GM21528 (cell line): ENCODE measurements around the gene RUNX3.

Experiments
- ATAC-seq: cut with Tn5 transposase; IDR thresholded peaks from one replicate; pipeline ENCODE4 v1.9.1; 2021; ENCODE audit warnings: mild to moderate bottlenecking, moderate library complexity; ENCODE audit not compliant: unreplicated experiment, low FRiP score

Gene RUNX3

DNA sequence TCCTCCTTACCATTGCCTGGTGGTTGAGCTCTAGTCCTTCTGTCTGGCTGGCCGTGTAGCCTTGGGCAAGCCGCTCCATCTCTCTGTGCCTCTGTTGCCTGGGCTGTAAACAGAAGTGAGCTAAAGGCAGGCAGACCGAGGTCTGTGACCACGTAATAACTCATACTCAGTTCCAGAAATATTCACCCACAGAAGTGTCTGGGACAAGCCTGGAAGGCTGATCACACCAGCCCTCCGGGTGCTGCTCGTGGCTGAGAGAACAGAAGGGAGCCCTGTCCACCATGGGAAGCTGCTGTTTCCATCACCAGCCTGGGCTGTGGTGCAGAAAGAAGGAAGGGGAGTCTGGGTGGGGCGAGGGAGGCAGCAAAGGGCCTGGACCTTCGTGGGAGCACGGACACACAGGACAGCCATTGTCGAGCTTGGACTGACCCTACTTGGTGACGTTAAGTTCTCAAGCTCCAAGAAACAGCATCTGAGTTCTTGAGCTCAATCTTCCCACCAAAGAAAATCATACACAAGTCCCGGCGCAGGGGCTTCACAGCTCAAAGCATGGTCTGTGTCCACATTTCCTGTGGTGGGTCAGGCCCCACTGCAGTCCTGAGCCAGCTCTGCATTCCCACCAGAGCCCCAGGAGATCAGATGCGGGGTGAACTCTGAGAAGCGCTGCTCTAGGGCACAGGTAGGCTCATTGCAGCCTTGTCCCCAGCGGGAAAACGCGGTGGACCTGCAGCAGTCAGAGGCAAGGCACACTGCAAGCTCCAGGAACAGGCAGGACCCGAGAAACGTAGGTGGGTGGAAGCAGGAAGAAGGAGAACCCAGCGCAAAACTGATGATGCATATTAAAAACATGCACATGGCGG, 61.8 kb downstream of the RUNX3 start:
- ATAC-seq: no peak

DNA sequence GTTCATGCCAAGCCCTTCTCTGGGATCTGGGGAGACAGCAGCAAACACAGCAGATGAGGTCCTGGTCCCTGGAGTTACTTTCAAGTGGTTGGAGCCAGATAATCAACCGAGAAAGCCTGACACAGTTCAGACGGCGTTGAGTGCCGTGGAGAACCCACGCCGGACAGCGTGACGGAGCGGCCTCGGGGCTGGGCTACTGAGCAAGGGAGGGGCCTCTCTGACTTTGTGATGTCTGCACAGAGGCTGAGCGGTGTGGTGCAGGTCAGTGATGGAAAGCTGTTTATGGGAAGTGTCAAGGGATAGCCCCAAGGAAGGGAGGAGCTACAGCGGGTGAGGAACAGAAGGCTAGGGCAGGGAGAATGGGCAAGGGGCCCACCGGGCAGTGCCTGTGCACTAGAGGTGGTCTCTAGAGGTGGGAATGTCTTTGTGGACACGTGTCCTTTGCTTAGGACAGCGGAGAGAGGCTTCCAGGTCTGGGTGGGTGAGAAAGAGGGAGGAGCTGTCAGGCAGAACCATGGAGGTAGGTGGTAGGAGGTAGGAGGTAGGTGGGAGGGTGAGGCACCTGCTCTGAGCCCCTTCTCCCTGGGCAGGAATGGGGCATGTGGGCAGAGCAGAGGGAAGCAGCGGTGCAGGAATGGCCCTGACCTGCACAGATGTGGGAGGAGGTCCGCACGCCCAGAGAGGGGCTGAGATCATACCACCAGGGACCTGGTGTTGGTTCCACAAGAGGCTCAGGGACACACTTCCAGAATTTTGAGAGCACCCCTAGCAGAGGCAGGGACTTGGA, 62.8 kb downstream of the RUNX3 start:
- no peak for ATAC-seq

DNA sequence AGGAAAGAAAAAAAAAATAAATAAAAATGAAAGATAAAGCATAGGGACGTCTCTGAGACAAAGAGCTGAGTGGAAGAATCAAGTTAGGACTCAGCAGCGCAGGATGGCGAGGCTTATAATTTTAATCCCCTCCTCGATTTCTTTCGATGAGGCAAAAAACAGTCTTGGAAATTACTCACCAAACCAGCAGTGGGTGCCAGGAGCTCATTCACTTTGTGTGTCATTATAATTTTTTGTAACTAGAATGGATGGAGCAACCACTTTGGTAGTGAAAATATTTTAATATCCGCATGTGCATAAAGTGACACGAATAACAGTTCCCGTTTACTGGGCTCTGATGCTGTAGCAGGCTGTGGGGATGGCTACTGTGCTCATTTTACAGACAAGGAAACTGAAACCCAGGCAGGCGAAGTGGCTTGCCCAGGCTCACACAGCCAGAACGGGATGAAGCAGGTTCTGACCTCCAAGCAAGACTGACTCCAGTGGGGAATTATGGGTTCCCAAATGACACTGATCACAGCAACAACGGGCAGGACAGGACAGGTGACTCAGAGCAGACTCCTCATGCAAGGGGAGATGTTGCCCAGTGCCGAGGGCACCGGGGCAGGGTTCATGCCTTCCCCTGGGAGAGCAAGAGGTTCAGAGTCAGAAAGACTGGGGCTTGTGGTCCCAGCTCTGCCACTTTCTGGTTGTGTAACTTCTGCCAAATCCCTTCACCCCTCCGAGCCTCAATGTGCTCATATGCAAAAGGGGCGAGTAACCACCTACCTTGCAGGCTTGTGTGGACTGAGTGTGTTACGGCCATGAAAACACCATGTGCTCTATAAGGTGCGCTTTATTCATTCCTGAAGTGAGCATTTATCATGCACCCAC, 63.6 kb downstream of the RUNX3 start:
- ATAC-seq: no peak

DNA sequence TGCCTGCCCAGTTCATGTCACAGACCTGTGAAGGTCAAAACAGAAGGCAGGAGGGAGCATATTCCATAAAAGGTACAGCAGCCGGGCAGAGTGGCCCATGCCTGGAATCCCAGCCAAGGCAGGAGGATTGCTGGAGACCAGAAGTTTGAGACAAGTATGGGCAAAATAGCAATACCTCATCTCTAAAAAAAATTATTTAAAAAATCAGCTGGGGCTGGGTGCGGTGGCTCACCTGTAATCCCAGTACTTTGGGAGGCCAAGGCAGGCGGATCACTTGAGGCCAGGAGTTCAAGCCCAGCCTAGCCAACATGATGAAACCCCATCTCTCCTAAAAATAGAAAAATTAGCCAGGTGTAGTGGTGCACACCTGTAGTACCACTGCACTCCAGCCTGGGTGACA, 64.5 kb downstream of the RUNX3 start:
- ATAC-seq: no peak

DNA sequence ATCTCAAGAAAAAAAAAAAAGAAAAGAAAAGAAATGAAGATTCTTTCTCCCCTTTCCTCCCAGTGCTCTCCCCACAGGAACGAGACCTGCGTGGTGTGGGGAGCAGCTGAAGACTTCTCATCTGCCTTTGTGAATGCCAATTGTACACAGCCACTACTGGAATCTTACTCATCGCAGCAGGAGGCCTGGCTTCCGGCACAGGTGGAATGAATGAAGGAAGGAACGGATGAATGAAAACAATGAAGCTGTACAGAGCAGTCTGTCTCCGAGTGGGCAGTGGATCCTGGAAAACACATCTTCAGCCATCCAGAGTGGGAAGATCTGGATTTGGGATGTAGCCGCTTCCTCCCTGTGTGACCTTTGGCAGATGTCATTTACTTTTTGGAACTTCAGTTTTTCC, 64.9 kb downstream of the RUNX3 start:
- no peak for ATAC-seq

DNA sequence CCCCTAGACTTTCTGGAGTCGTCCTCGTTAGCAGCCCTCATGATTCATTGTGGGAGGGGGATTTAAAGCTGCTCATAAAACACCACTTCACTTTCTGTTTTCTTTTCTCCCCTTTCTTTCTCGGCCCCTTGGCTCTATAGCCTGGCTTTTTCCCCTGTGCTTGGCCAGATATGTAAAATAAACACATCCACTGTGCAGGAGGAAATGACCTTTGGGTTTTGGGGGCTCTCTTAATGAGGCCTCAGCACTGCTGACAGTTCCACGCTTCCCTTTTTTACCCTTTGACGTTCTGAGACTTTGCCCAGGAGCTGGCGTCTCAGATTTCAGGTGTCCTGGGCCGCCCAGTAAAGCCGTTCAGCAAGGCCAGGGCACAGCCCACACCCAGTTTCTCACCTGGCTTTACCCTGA, 65.7 kb downstream of the RUNX3 start:
- no peak for ATAC-seq

DNA sequence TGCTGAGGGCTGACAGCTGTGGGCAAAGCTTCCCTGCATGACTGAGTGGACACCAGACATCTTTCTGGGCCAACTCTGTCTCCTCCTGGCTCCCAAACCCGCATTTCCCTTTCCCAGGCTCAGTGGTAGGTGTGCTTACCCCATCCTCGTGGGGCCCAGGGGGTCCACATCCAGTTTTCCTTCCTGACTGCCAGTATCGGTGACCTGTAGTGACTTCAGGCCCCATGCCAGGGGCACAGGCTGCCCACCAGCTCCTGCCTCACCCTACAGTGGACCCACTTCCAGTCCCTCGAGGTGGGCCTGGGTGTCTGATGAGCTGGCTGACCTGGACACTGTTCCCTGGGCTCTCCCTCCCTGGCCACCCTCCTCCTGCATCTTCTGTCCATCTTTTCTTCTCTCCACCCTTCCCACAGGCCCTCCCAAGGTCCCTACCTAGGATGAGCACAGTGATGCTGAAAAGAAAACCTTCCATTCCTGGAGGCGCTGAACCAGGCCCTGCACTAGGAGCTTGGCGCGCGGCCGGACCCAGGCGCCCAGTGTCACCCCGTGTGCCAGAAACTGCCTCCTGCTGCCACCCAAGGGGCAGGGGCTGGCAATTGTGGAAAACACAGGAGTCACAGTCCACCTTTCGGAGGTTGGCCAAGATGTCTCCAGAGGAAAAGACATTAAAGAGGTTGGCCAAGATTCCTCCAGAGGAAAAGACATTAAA, 67.1 kb downstream of the RUNX3 start:
- ATAC-seq: no peak

DNA sequence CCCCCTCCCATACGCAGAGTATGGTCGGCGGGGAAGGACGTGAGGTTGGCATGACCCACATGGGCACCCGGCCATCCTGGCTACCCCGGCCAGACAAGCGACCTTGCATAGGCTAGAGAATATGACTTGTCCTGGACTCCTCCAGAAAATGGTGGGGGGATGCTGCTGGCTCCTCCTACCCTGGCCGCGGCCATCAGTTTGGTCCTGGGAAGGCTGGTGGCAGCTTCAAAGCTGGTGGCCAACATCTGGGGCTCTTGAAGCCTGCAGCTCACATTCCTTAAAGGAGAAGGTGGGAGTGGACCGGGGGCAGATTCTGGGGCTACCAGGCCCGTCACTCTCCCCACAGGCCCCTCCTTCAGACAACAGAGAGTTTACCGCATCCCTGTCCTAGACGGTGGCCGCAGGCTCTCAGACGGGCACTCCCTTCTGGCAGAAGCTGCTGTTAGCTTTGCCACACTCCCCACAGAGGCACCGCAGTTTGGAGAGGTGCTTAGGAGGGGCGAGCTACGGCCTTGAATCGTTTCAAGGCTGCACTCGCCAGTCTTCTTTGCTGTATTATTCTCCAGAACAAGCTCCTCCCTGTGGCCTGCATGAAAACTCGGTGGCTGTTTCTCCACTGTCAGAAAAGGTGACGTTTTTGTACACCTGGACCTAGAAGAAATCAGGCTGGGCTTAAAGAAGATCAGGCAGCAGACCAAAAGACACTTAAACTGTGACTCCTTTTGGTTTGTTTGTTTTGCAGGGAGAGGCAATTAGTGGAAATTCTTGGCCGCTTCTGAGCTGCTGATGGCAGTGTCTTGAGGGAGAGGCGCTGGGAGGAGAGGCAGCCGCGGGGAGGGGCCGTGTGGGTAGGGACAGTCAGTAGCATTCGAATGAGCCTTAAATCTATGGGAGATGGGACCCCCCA, 68.0 kb downstream of the RUNX3 start:
- no peak for ATAC-seq

DNA sequence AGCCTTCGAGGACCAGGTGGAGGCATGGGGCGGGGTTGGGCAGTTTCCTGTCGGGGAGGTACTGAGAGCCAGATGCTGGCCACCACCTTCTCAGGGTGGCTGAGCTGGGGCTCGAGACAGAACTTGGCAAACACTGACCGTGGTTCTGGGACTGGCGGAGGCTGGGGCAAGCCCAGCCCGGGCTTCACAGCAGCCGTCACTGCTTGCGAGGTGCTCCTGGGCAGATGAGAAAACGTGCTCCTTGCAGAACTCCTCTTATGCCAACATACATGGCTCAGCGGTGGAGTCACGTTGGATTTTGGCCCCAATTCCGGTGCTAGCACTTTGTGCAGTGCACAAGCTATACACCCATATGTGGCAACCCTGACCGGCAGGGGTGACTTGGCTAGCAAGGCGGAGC, 69.2 kb downstream of the RUNX3 start:
- no peak for ATAC-seq

DNA sequence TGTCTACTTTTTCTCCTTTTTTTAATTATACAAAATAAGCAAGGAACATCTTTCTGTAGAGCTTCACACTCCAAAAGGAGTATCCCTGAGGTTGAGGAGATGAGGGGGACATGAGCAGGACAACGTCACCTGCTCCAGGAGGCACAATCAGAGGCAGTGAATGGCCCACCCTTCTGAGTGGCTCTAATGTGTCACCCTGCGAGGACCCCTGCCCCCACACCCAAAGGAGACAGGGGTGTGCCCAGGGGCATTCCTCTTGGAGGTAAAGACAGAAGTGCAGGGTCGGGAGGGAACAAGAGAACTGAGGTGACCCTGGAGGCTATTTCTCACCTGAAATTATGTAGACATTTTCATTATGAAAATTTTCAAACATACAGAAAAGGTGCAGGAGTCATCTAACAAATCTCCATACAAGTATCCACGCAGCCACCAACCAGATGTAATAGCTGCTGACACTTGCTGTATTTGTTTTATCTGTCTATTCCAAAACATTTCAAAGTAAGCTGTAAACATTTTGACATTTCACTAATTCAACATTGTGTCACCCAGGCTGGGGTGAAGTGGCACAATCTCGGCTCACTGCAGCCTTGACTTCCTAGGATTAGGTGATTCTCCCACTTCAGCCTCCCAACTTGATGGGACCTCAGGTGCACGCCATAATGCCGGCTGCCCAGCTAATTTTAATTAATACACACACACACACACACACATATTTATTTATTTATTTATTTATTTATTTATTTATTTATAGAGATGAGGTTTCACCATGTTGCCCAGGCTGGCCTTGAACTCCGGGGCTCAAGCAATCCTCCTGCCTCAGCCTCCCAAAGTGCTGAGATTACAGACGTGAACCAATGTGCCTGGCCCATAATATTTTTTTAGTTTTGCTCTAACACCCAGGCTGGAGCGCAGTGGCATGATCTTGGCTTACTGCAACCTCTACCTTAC, 70.7 kb downstream of the RUNX3 start:
- ATAC-seq: no peak

DNA sequence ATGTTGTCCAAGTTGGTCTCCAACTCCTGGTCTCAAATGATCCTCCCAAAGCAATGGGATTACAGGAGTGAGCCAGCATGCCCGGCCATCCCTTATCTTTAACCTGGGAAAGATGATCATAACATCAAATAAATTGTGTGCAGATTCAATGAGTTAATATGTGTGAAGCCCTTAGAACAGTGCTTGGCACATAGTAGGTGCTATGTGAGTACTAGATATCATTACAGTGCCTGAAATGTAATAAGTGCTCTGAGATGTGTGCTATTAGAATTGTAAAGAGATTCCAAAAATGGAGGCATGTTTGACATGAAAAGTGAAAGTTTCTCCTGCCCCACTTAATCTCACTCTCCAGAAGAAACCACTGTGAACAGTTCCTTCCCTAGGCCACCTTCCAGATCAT, 71.8 kb downstream of the RUNX3 start:
- ATAC-seq: no peak

DNA sequence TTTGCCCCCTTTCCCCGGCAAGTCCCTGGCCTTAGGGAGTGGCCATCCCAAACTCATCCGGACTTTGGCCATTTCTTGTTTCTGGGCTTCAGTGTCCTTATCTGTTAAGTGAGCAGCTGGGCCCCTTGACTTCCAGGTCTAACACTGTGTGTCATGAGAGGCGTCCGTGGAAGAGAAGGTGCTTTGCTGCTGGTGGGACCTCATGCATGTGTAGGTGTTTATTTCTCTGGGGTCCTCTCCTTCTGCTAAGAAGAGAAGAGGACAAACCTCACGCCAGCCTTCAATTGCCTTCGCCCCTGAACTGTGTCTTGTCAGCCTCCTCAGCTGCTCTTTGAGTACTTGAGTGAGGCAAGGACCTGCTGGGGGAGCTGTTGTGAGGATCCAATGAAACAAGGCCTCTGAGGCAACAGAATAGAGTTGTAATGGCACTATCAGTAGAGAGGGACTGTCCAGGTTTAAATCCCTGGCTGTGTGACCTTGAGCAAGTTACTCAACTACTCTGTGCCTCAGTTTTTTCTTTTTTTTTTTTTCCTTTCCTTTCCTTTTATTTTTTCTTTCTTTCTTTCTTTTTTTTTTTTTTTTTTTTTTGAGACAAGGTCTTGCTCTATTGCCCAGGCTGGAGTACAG, 72.5 kb downstream of the RUNX3 start:
- no peak for ATAC-seq

DNA sequence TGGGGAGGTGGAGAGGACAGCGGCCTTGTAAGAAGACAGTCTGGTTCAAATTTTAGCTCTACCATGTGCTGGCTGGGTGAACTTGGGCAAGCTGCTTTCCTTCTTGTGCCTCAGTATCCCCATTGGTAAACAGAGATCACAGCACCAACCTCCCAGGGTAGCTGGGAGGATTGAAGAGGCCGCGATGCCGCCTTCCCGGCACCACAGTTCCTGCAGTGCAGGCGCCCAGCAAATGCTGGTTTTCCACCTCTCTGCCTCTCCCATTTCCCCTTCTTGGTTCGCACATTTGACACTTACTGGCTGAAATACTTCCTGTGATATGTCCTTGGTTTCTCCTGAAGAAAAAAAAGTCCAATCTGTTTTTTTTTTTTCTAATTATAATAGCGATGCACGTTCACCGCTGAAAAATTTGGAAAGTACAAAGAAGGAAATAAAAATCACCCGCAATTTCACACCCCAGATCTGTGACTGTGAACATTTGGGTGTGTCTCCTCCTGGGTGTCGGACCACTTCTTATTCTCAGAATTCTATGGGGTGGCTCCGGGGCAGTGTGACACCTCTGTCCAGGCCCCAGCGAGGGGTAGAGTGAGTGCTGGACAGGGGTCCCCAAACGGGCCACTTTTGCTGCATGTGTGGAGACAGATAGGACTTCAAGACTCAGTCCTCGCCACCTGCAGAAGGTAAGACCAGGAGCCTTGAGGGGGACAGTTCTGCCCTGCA, 73.1 kb downstream of the RUNX3 start:
- no peak for ATAC-seq

DNA sequence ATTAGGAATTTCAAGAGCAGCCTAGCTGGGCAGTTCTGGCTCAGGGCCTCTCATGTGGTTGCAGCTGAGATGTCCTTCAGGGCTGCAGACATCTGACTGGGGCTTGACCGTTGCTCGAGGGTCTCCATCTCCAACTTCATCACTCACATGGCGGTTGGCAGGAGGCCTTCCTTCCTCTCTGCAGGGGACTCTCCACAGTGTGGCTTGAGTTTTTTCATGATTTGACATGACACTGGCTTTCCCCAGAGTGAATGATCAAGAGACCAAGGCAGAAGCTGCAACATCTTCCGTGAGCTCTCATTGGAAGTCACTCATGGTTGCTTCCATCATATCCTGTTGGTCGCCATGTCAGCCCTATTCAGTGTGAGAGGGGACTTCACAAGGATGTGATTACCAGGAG, 74.6 kb downstream of the RUNX3 start:
- no peak for ATAC-seq

DNA sequence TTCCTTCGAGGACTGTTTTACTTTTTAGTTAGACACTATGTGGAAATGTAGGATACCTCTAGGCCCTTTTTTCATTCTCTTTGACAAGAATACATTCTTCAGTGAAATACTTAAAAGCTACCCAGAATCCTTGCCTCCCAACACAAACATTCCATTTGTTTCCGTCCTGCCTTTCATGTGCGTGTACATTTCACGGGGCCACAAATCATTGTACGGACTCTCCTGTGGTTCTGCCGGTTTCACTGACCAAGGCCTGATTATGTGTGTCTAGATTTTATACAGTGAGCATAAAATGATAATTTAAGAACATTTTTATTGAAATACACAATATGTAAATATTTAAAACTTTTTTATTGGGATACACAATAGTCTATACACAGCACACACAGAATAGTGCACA, 76.4 kb downstream of the RUNX3 start:
- no peak for ATAC-seq

DNA sequence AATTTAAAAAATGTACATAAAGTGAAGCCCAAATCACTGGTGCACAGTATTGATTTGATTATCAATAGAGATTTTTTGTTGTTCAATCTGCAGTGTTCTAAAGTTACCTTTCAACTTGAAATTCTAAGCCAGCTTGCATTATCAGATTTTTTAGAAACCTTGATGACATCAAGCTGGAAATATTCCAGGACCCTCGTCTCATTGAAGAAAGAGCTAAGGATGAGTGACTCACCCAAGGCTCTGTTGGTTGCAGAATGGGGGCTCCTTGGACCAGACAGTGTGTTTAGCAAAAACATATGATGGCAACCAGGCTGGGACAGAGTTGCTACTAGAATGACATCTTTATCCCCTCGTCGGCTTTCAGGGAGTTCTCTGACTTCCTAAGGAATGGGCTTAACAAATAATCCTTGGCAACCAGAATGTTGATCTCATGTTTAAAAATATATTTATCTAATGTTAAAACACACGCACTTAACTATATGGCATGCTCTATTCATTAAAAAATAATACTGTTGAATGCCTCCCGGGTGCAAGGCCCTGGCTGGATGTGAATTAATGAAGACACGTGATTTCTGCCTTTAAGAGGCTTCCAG, 79.7 kb downstream of the RUNX3 start:
- ATAC-seq: no peak
